ENCODE measurements around the gene WDR3. TPM values are rescaled to one million over a fixed set of nuclear protein-coding genes. Genes with fewer than 3 reads are reported as not detected.

Gene WDR3
- total and polyA plus RNA-seq, 2 donors (not counting 1 experiment from before 2014, with no cell fraction given), result 5.5 to 18.5 TPM

- Histone ChIP-seq H3K27ac (ENCODE audit: low read length in 2 of 2) (no peak overlapping the region), H3K79me2 (ENCODE audit: control insufficient read depth, insufficient read depth, low read length) (no peaks in the 10 kb centered on the region), H3K4me3 (ENCODE audit: control extremely low read depth in 1 of 5, extremely low read depth in 1 of 5, insufficient read depth in 1 of 5, low read depth in 2 of 5, low read length in 4 of 5) (no peak overlapping the region), H3K27me3 (replicated peaks in 1 of 4; ENCODE audit: control extremely low read depth in 1 of 4, control insufficient read depth in 3 of 4, insufficient read depth in 4 of 4, low read length in 3 of 4) (no peaks in the 10 kb centered on the region), H2AFZ (ENCODE audit: insufficient read depth, low read depth, low read length, poor library complexity, severe bottlenecking) (no peak overlapping the region), H3K36me3 (replicated peaks in 1 of 2; ENCODE audit: control extremely low read depth in 1 of 2, control insufficient read depth in 1 of 2, extremely low read depth in 1 of 2, insufficient read depth in 2 of 2, low read length in 1 of 2) (no peaks in the 10 kb centered on the region), H3K9ac (ENCODE audit: low read length) (no peak overlapping the region), H4K20me1 (ENCODE audit: control insufficient read depth, insufficient read depth, low read length, poor library complexity, severe bottlenecking) (no peaks in the 10 kb centered on the region), H3K4me2 (replicated peaks; ENCODE audit: low read depth, low read length, poor library complexity, severe bottlenecking) (no peak overlapping the region), H3K4me1 (ENCODE audit: control insufficient read depth in 2 of 2, insufficient read depth in 2 of 2, low read length in 2 of 2) (peaks cover 5 to 9% of the 10 kb centered on the region in 2 donors), H3K9me3 (ENCODE audit: control extremely low read depth in 1 of 3, control insufficient read depth in 2 of 3, insufficient read depth in 1 of 3, low read length in 2 of 3) (no peaks in the 10 kb centered on the region)
- ChIA-PET CTCF (no interaction called here), POLR2A (no interaction called here)
- Mint-ChIP-seq H3K4me3 (no peak overlapping the region), H3K27ac (no peak overlapping the region), H3K4me1 (peaks cover 12% of the 10 kb centered on the region), H3K27me3 (no peaks in the 10 kb centered on the region), H3K9me3 (ENCODE audit: insufficient read depth) (no peaks in the 10 kb centered on the region)
- ATAC-seq (ENCODE audit: low read depth) (no peak), DNase-seq (no peak)
- intact Hi-C loops (cut with micrococcal nuclease), result no loop called here
- TF ChIP-seq, protein P1, sequence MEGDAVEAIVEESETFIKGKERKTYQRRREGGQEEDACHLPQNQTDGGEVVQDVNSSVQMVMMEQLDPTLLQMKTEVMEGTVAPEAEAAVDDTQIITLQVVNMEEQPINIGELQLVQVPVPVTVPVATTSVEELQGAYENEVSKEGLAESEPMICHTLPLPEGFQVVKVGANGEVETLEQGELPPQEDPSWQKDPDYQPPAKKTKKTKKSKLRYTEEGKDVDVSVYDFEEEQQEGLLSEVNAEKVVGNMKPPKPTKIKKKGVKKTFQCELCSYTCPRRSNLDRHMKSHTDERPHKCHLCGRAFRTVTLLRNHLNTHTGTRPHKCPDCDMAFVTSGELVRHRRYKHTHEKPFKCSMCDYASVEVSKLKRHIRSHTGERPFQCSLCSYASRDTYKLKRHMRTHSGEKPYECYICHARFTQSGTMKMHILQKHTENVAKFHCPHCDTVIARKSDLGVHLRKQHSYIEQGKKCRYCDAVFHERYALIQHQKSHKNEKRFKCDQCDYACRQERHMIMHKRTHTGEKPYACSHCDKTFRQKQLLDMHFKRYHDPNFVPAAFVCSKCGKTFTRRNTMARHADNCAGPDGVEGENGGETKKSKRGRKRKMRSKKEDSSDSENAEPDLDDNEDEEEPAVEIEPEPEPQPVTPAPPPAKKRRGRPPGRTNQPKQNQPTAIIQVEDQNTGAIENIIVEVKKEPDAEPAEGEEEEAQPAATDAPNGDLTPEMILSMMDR (IDR thresholded peaks at IDR 0.05), result no peak
- no peak for TF ChIP-seq EZH2 (IDR thresholded peaks at IDR 0.05; ENCODE audit: borderline replicate concordance, insufficient read depth, low read depth, low read length, poor library complexity, severe bottlenecking)
- WGBS (ENCODE audit: insufficient coverage), result 68% methylated on average over 3 of the region's 4 CpGs
Observed at GRCh38 chr1:117967477-117967876, 37.9 kb downstream of the WDR3 start.

- no peak overlapping the region for H3K27ac ChIP-seq (ENCODE audit: low read length in 2 of 2)
- H3K4me2 ChIP-seq (replicated peaks; ENCODE audit: low read depth, low read length, poor library complexity, severe bottlenecking), result no peak overlapping the region
- no peaks in the 10 kb centered on the region for H3K9me3 ChIP-seq (ENCODE audit: control extremely low read depth in 1 of 3, control insufficient read depth in 2 of 3, insufficient read depth in 1 of 3, low read length in 2 of 3)
- DNase-seq (no peak), ATAC-seq (ENCODE audit: low read depth) (no peak)
- no peaks in the 10 kb centered on the region for H3K36me3 ChIP-seq (replicated peaks in 1 of 2; ENCODE audit: control extremely low read depth in 1 of 2, control insufficient read depth in 1 of 2, extremely low read depth in 1 of 2, insufficient read depth in 2 of 2, low read length in 1 of 2)
- TF ChIP-seq, protein P1 (IDR thresholded peaks at IDR 0.05), result no peak
- TF ChIP-seq EZH2 (IDR thresholded peaks at IDR 0.05; ENCODE audit: borderline replicate concordance, insufficient read depth, low read depth, low read length, poor library complexity, severe bottlenecking), result no peak
- CTCF ChIA-PET, result no interaction called here
- Mint-ChIP-seq H3K4me3 (no peak overlapping the region), H3K9me3 (ENCODE audit: insufficient read depth) (no peaks in the 10 kb centered on the region), H3K27ac (no peak overlapping the region), H3K4me1 (peaks cover 12% of the 10 kb centered on the region), H3K27me3 (peaks cover under 1% of the 10 kb centered on the region)
- no peak overlapping the region for H3K4me3 ChIP-seq (ENCODE audit: control extremely low read depth in 1 of 5, extremely low read depth in 1 of 5, insufficient read depth in 1 of 5, low read depth in 2 of 5, low read length in 4 of 5)
- H3K4me1 ChIP-seq (ENCODE audit: control insufficient read depth in 2 of 2, insufficient read depth in 2 of 2, low read length in 2 of 2), result peaks cover 5 to 9% of the 10 kb centered on the region in 2 donors
- no peaks in the 10 kb centered on the region for H4K20me1 ChIP-seq (ENCODE audit: control insufficient read depth, insufficient read depth, low read length, poor library complexity, severe bottlenecking)
- POLR2A ChIA-PET, result no interaction called here
- intact Hi-C loops (cut with micrococcal nuclease), result no loop called here
- no peaks in the 10 kb centered on the region for H3K79me2 ChIP-seq (ENCODE audit: control insufficient read depth, insufficient read depth, low read length)
- WGBS (ENCODE audit: insufficient coverage), result no CpG with 5 or more reads among the region's 1 CpG
- no peaks in the 10 kb centered on the region for H3K27me3 ChIP-seq (replicated peaks in 1 of 4; ENCODE audit: control extremely low read depth in 1 of 4, control insufficient read depth in 3 of 4, insufficient read depth in 4 of 4, low read length in 3 of 4)
- H2AFZ ChIP-seq (ENCODE audit: insufficient read depth, low read depth, low read length, poor library complexity, severe bottlenecking), result no peak overlapping the region
- H3K9ac ChIP-seq (ENCODE audit: low read length), result no peak overlapping the region
Observed at GRCh38 chr1:117967881-117968280, 38.3 kb downstream of the WDR3 start.
